HepG2 (cell line): ENCODE data around the gene RGS19. TPM values are rescaled to one million over a fixed set of nuclear protein-coding genes. Genes with fewer than 3 reads are reported as not detected.

ENCODE experiments used
- ARNT2 ChIP-seq: sonication (generic); formaldehyde crosslinking; IDR thresholded peaks from 2 replicates; pipeline ENCODE4 v1.8.0; 2022; ENCODE audit warnings: mild to moderate bottlenecking, low read depth, missing genetic modification reagents, moderate library complexity
- BCL6 ChIP-seq: IDR thresholded peaks from 2 replicates; pipeline ENCODE4 v1.6.1; 2016; ENCODE audit warnings: missing genetic modification reagents, missing compliant biosample characterization
- CBX1 ChIP-seq: IDR thresholded peaks from one replicate; pipeline ENCODE4 v1.6.1; 2016; ENCODE audit warnings: antibody characterized with exemption, low read depth
- DBP ChIP-seq: sonication (generic); formaldehyde crosslinking; IDR thresholded peaks from 2 replicates; pipeline ENCODE4 v1.4.0; 2020; ENCODE audit warnings: missing genetic modification reagents; ENCODE audit errors: not compliant biosample characterization
- FOXA3 ChIP-seq: IDR thresholded peaks from 2 replicates; pipeline ENCODE4 v1.6.1; 2016; ENCODE audit warnings: missing genetic modification reagents, missing compliant biosample characterization
- FOXJ3 ChIP-seq: sonication (generic); formaldehyde crosslinking; IDR thresholded peaks from 2 replicates; pipeline ENCODE4 v1.4.0; 2020; ENCODE audit warnings: missing genetic modification reagents, mild to moderate bottlenecking, borderline replicate concordance
- KAT8 ChIP-seq: IDR thresholded peaks from 2 replicates; pipeline ENCODE4 v1.6.1; 2016; ENCODE audit warnings: missing genetic modification reagents, missing compliant biosample characterization
- MTF2 ChIP-seq: sonication (generic); formaldehyde crosslinking; IDR thresholded peaks from 2 replicates; pipeline ENCODE4 v1.5.0; 2020; ENCODE audit warnings: missing genetic modification reagents, borderline replicate concordance
- NFIC ChIP-seq: IDR thresholded peaks from 2 replicates; pipeline ENCODE4 v1.6.1; 2012; ENCODE audit warnings: mild to moderate bottlenecking, low read length, inconsistent platforms
- NR2F1 ChIP-seq, 2 experiments: fragments of 450-650 bp in 1 of 2; formaldehyde crosslinking in 1 of 2; IDR thresholded peaks; 2 replicates each; pipeline versions ENCODE4 v1.5.0 to v1.6.1; 2016 to 2020; ENCODE audit warnings: mild to moderate bottlenecking in 1 of 2, missing compliant biosample characterization in 1 of 2, missing genetic modification reagents in 1 of 2, moderate library complexity in 1 of 2
- PAWR ChIP-seq: sonication (generic); formaldehyde crosslinking; IDR thresholded peaks from 2 replicates; pipeline ENCODE4 v1.4.0; 2020; ENCODE audit warnings: missing genetic modification reagents, mild to moderate bottlenecking, borderline replicate concordance
- POLR2AphosphoS5 ChIP-seq: IDR thresholded peaks from 2 replicates; pipeline ENCODE4 v1.6.1; 2012; ENCODE audit warnings: low read depth, low read length
- SIN3B ChIP-seq: fragments of 150-350 bp; IDR thresholded peaks from 2 replicates; pipeline ENCODE4 v1.6.1; 2014; ENCODE audit warnings: low read length
- SRY ChIP-seq: sonication (generic); formaldehyde crosslinking; IDR thresholded peaks from 2 replicates; pipeline ENCODE4 v1.8.0; 2022; ENCODE audit warnings: mild to moderate bottlenecking, missing genetic modification reagents
- ZBTB10 ChIP-seq: sonication (generic); formaldehyde crosslinking; IDR thresholded peaks from 2 replicates; pipeline ENCODE4 v1.4.0; 2020; ENCODE audit warnings: missing genetic modification reagents, borderline replicate concordance
- ZKSCAN1 ChIP-seq: fragments of 150-350 bp; IDR thresholded peaks from 2 replicates; pipeline ENCODE4 v1.6.1; 2014; ENCODE audit warnings: low read length
- ZMYM2 ChIP-seq: sonication (generic); formaldehyde crosslinking; IDR thresholded peaks from 2 replicates; pipeline ENCODE4 v1.8.0; 2022; ENCODE audit warnings: mild to moderate bottlenecking, missing genetic modification reagents
- ZNF101 ChIP-seq: sonication (generic); formaldehyde crosslinking; IDR thresholded peaks from 2 replicates; pipeline ENCODE4 v1.4.0; 2020; ENCODE audit warnings: mild to moderate bottlenecking, low read depth, missing genetic modification reagents, borderline replicate concordance
- ZNF251 ChIP-seq: sonication (generic); formaldehyde crosslinking; IDR thresholded peaks from 2 replicates; pipeline ENCODE4 v1.9.0; 2021; ENCODE audit warnings: mild to moderate bottlenecking, missing genetic modification reagents
- ZNF501 ChIP-seq: sonication (generic); formaldehyde crosslinking; IDR thresholded peaks from 2 replicates; pipeline ENCODE4 v1.5.1; 2020; ENCODE audit warnings: mild to moderate bottlenecking, moderate library complexity, missing genetic modification reagents
- ZNF557 ChIP-seq: sonication (generic); formaldehyde crosslinking; IDR thresholded peaks from 2 replicates; pipeline ENCODE4 v1.4.0; 2020; ENCODE audit warnings: missing genetic modification reagents
- ZNF615 ChIP-seq: sonication (generic); formaldehyde crosslinking; IDR thresholded peaks from 2 replicates; pipeline ENCODE4 v1.5.0; 2020; ENCODE audit warnings: mild to moderate bottlenecking, missing genetic modification reagents, borderline replicate concordance
- ZNF652 ChIP-seq: IDR thresholded peaks from 2 replicates; pipeline ENCODE4 v1.6.1; 2016; ENCODE audit warnings: low read depth, borderline replicate concordance
- ZNF746 ChIP-seq: sonication (generic); formaldehyde crosslinking; IDR thresholded peaks from 2 replicates; pipeline ENCODE4 v1.8.0; 2022; ENCODE audit warnings: mild to moderate bottlenecking, missing genetic modification reagents
- ZNF772 ChIP-seq: sonication (generic); formaldehyde crosslinking; IDR thresholded peaks from 2 replicates; pipeline ENCODE4 v1.5.0; 2020; ENCODE audit warnings: mild to moderate bottlenecking, missing genetic modification reagents
- polyA plus RNA-seq, 8 experiments: library from polyadenylated mRNA; depleted of rRNA in 3 of 8; stranded (reverse) in 7 of 8; unstranded in 1 of 8; fragments of >200 nt; fragmentation: Illumina TruSeq in 4 of 8; extraction: Trizol in 4 of 8; gene quantifications; 2 replicates each; pipeline versions ENCODE4 v1.2.1 to v1.2.3, GENCODE V29; 2011 to 2016; ENCODE audit warnings: low read depth in 4 of 8, missing spikeins in 1 of 8, mixed read lengths in 1 of 8; ENCODE audit not compliant: insufficient read depth in 1 of 8
- total RNA-seq, 5 experiments: library from RNA; depleted of rRNA; stranded (reverse); fragments of >200 nt; fragmentation: Illumina TruSeq; extraction: Trizol; gene quantifications; 2 replicates each; pipeline ENCODE4 v1.2.3, GENCODE V29; 2016; ENCODE audit warnings: low read depth in 1 of 5

The RGS19 gene
- total and polyA plus RNA-seq, 2 of the 13 experiments (the other 11 are each of a cell fraction or from before 2014, with no cell fraction given) = 10.7 to 11.9 TPM

GRCh38 chr20:64024141-64024990 lies 55.0 kb downstream of the RGS19 start (continued):
- TF ChIP-seq ZBTB10 (CRISPR knock-in tag) (peak; percentile 92), ZNF615 (CRISPR knock-in tag) (no peak), ZNF772 (CRISPR knock-in tag) (peak; percentile 92), POLR2AphosphoS5 (peak; percentile 60), NR2F1 (CRISPR knock-in tag; IDR thresholded peaks at IDR 0.05) (no peak), BCL6 (CRISPR knock-in tag) (peak; percentile 81), PAWR (CRISPR knock-in tag) (peak; percentile 89; the same call in 1 of the 2 replicates), SRY (peak; percentile 83), NFIC (no peak; the same call in 1 of the 2 replicates), ZMYM2 (CRISPR knock-in tag) (peak; percentile 86), ZNF101 (CRISPR knock-in tag) (no peak), ZNF557 (no peak), ZNF251 (CRISPR knock-in tag) (no peak), ZNF501 (CRISPR knock-in tag) (no peak), ZKSCAN1 (0 out of 2 replicates have a peak, but pooled peaks have one; percentile 10), ZNF746 (CRISPR knock-in tag) (peak; percentile 86), ZNF652 (CRISPR knock-in tag) (0 out of 2 replicates have a peak, but pooled peaks have one; percentile 43), CBX1 (peak; percentile 21), ARNT2 (CRISPR knock-in tag) (0 out of 2 replicates have a peak, but pooled peaks have one; percentile 76), FOXA3 (CRISPR knock-in tag) (peak; percentile 77), SIN3B (no peak), FOXJ3 (CRISPR knock-in tag) (no peak; the same call in 1 of the 2 replicates), KAT8 (CRISPR knock-in tag) (peak; percentile 76; the same call in 1 of the 2 replicates), MTF2 (CRISPR knock-in tag) (0 out of 2 replicates have a peak, but pooled peaks have one; percentile 16), DBP (CRISPR knock-in tag) (no peak)
